GM10266 (cell line): Measurements from ENCODE around the gene UIMC1.

Source experiments
- DNase-seq: peaks from one replicate; pipeline ENCODE4 v3.0.0; 2012; ENCODE audit errors: extremely low spot score
- CTCF ChIP-seq: IDR thresholded peaks from 2 replicates; pipeline ENCODE4 v1.5.1; 2012; ENCODE audit warnings: mild to moderate bottlenecking, low read depth; ENCODE audit not compliant: control insufficient read depth, insufficient read depth; ENCODE audit errors: missing control alignments

The UIMC1 gene

GRCh38 chr5:176895831-176896230 is 110.7 kb downstream of the UIMC1 start:
- DNase-seq = no peak
- no peak for TF ChIP-seq CTCF

GRCh38 chr5:176894298-176894697 is 112.3 kb downstream of the UIMC1 start:
- DNase-seq = no peak
- no peak for TF ChIP-seq CTCF

DNA sequence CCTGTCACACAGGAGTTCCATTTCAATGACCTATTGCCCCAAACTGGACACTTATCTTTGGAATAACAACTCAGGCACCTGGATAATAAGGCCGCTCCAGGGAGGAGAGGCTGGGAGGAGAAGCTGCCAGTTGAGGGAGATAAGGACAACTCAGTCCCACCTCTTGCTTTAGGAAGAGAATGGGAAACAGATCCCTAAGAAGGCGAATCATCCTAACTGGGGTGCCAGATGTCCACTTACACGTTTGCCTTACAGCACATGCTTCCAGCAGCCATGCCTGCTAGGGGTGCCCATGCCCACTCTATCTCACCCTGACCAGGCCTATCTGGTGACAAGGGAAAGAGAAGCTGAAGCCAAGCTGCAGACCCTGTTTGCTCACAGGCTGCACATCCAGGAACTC is 113.9 kb downstream of the UIMC1 start:
- TF ChIP-seq CTCF = no peak
- no peak for DNase-seq

GRCh38 chr5:176891331-176891958 is 115.1 kb downstream of the UIMC1 start:
- no peak for TF ChIP-seq CTCF
- no peak for DNase-seq

- DNase-seq = no peak
- TF ChIP-seq CTCF = no peak
These were observed 115.9 kb downstream of the UIMC1 start for GRCh38 chr5:176890455-176891330.

DNA sequence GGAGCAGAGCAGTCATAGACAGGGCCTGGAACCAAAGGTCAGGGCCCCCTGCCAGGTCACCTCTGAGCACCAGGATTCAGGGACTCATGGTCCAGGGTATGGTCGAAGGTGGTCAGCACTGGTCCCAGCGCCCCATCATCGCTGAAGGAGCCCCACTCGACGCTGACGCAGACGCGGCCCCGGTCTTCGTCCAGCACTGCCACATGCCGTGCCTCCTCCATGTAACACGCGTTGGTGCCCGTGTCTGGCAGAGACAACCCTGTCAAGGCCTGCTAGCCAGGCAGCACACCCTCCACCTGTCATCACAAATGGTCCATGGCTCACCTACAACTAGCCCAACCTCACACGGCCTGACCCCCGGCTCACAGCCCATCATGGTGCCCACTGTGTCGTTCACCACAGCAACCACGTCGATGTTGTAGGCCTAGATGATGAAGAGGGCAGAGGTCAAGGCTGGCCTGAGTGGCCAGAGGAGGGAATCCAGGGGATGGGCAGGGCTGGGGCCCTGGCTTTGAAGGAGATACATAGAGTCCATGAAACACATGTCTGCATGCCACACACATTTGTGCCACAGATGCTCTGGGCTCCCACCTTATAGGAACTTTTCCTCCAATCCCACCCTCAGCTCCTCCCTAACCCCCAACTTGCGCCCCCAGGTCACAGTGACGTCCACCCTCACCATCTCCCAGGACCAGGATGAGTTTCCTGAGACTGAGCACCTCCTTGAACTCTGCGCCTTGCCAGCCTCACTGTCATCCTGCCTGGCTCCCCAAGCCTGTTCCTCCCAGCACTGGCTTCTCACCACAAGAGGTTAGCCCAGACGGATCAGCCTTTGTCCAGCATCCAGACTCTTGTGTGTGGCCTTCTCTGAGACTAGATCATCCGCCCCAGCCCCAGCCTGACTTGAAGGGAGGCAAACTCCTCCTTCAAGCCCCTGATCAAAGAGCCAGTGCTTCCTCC is 117.0 kb downstream of the UIMC1 start:
- TF ChIP-seq CTCF = no peak
- no peak for DNase-seq
